Esophagus squamous epithelium (tissue), 5 donors: Measurements from ENCODE around the gene TGFBR3L. TPM values are rescaled to one million over a fixed set of nuclear protein-coding genes. Genes with fewer than 3 reads are reported as not detected.

ENCODE experiments used
- DNase-seq: peaks from one replicate; lab custom pipeline; 2025; lab: John Stamatoyannopoulos, UW
- H3K27ac ChIP-seq, 4 donors: fragments of 200-600 bp; sonication (generic); one replicate each; pipeline ENCODE4 v1.5.1; 2016 to 2019; ENCODE audit warnings: mild to moderate bottlenecking in 1 of 4
- H3K27me3 ChIP-seq, 4 donors: fragments of 200-600 bp; sonication (generic); 1 replicate in 3 of 4; 2 replicates in 1 of 4; pipeline versions ENCODE4 v1.5.1 to v1.6.0; 2017 to 2021; ENCODE audit warnings: antibody characterized with exemption in 1 of 4
- H3K36me3 ChIP-seq, 3 donors: fragments of 200-600 bp; sonication (generic); one replicate each; pipeline ENCODE4 v1.5.1; 2016 to 2019
- H3K4me1 ChIP-seq, 3 donors: fragments of 200-600 bp; sonication (generic); one replicate each; pipeline ENCODE4 v1.5.1; 2017 to 2019
- H3K4me3 ChIP-seq, 4 donors: fragments of 200-600 bp; sonication (generic); 1 replicate in 3 of 4; 2 replicates in 1 of 4; pipeline ENCODE4 v1.5.1; 2016 to 2019; ENCODE audit warnings: mild to moderate bottlenecking in 2 of 4, moderate library complexity in 1 of 4
- H3K9me3 ChIP-seq, 3 donors: fragments of 200-600 bp; sonication (generic); one replicate each; pipeline ENCODE4 v1.5.1; 2016 to 2019
- CTCF ChIP-seq, 6 experiments: fragments of 450-650 bp in 4 of 6; fragments of 200-600 bp in 2 of 6; sonication (generic) in 2 of 6; IDR thresholded peaks; one replicate each; pipeline ENCODE4 v1.5.1; 2016 to 2019; ENCODE audit warnings: antibody characterized with exemption in 6 of 6, mild to moderate bottlenecking in 4 of 6, moderate library complexity in 4 of 6
- POLR2A ChIP-seq, 4 donors: fragments of 450-650 bp; IDR thresholded peaks; one replicate each; pipeline ENCODE4 v1.6.1; 2017; ENCODE audit warnings: antibody characterized with exemption in 4 of 4, mild to moderate bottlenecking in 4 of 4, moderate library complexity in 3 of 4
- WGBS, 2 donors: methylation state at CpG; one replicate each; pipeline ENCODE4 v1.1.5; 2018; 5-methylcytosine and 5-hydroxymethylcytosine counted together
- intact Hi-C: fragments of 100-400 bp; cut with DNase I; formaldehyde crosslinking; loops from one replicate; pipeline ENCODE4 v1.15.0; 2022
- total RNA-seq, 4 donors: library from RNA; depleted of rRNA; stranded (reverse); fragments of >200 nt; gene quantifications; one replicate each; pipeline ENCODE4 v1.1.0, GENCODE V29; 2016
- donor health status: DM: yes; HTN: yes; CAD: no.

Gene TGFBR3L
- total RNA-seq, 4 donors from 2014 or later: not detected

DNA sequence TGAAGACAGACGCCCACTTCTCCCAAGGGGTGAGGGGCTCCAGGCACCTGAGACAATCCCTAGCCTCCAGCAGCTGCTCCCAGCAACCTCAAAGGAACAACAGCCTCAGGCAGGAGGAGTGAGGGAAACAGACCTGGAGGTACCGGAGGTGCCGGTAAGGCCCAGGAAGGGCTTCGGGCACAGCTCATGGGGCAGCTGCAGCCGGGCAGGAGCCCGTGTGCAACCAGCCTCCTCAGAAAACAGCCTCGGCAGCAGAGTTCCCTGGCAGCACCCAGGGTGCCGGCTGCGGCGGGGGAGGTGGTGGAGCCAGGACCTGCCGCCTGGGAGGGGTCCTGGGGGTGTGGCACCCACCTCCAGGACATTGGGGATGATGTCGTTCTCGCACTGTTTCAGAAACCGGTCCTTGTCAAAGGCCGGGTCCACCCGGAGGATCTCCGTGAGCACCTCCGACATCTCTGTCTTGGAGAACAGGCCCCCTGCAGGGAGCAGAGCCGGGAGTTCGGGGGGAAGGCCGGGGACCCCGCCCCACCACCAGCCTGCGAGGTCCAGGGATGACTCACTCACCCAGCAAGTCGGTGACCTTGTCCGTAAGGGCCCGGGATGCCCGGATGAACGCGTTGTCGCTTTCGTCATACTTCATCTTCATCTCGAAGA, 17.8 kb downstream of the TGFBR3L start:
- Histone ChIP-seq H3K4me3 (no peak overlapping the region), H3K4me1 (peaks cover 16 to 44% (median 30%) of the 10 kb centered on the region in 3 donors), H3K27ac (peak overlapping the region in 1 of 4 donors; percentile 85), H3K9me3 (no peaks in the 10 kb centered on the region), H3K36me3 (peaks cover 40 to 82% (median 43%) of the 10 kb centered on the region in 3 donors), H3K27me3 (no peaks in the 10 kb centered on the region)
- intact Hi-C loops: no loop called here
- no peak for DNase-seq
- TF ChIP-seq POLR2A (IDR thresholded peaks at IDR 0.05) (no peak), CTCF (IDR thresholded peaks at IDR 0.05) (no peak)
- 88 to 89% methylated on average over 14 to 21 of the region's 32 CpGs for WGBS, 2 donors

GRCh38 chr19:7932930-7933300, 18.3 kb downstream of the TGFBR3L start:
- Histone ChIP-seq H3K4me3 (no peak overlapping the region), H3K9me3 (no peaks in the 10 kb centered on the region), H3K27me3 (no peaks in the 10 kb centered on the region), H3K27ac (no peak overlapping the region), H3K36me3 (peaks cover 45 to 87% (median 48%) of the 10 kb centered on the region in 3 donors), H3K4me1 (peaks cover 11 to 39% (median 25%) of the 10 kb centered on the region in 3 donors)
- TF ChIP-seq POLR2A (IDR thresholded peaks at IDR 0.05) (no peak), CTCF (IDR thresholded peaks at IDR 0.05) (no peak)
- DNase-seq: no peak
- 90 to 100% methylated on average over 2 of the region's 10 CpGs for WGBS, 2 donors
- intact Hi-C loops: no loop called here

- Histone ChIP-seq H3K4me1 (peaks cover 8 to 34% (median 20%) of the 10 kb centered on the region in 3 donors), H3K9me3 (no peaks in the 10 kb centered on the region), H3K27ac (peak overlapping the region in 1 of 4 donors; percentile 12), H3K4me3 (no peak overlapping the region), H3K27me3 (no peaks in the 10 kb centered on the region), H3K36me3 (peaks cover 46 to 92% (median 50%) of the 10 kb centered on the region in 3 donors)
- DNase-seq: no peak
- 92 to 100% methylated on average over 4 to 8 of the region's 14 CpGs for WGBS, 2 donors
- peak in 1 of 6 experiments; percentile 33 for TF ChIP-seq CTCF (IDR thresholded peaks at IDR 0.05)
- no peak for TF ChIP-seq POLR2A (IDR thresholded peaks at IDR 0.05)
- intact Hi-C loops: no loop called here
Measured at GRCh38 chr19:7933411-7933810, 18.8 kb downstream of the TGFBR3L start.

DNA sequence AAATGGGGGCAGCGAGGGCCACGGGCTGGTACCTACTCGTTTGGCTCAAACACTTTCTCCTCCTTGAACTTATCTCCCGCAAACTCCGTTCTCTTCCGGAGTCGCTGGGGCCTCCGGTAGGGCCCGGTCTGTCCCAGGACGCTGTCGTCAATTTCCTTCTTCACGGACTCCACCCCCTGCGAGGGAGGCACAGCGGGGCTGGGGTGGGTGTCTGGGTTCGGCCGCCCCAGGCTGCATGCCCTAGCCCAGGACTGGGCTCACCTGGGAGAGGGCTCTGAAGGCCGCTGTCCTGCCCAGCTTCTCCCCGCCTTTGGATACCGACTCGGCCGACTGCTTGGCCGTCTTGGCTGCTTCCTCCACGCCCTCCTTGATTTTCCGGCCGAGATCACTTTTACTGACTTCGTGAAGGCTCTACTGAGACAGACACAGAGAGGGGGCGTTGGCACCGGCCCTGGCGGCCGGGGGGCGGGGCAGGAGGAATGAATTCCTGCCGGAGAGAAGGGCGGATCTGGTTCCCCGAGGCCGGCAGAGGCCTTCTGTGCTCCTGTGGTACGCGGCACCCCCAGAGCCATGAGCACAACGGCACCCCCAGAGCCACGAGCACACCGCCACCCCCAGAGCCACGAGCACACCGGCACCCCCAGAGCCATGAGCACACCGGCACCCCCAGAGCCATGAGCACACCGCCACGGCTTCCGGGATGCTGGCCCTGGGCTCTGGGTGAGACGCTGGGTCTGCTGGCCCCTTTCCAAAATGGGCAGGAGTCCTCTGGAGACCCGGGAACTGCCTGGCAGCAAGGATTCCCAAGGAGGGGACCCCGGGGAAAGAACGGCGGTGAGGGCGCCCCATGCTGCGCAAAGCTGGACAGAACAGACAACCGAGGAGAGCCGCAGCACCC, 19.4 kb downstream of the TGFBR3L start:
- WGBS, 2 donors: 93 to 94% methylated on average over 13 to 21 of the region's 55 CpGs
- H3K27ac ChIP-seq: no peak overlapping the region
- intact Hi-C loops: no loop called here
- TF ChIP-seq CTCF (IDR thresholded peaks at IDR 0.05): no peak
- TF ChIP-seq POLR2A (IDR thresholded peaks at IDR 0.05): no peak
- peaks cover 46 to 99% (median 50%) of the 10 kb centered on the region in 3 donors for H3K36me3 ChIP-seq
- peaks cover 7 to 28% (median 14%) of the 10 kb centered on the region in 3 donors for H3K4me1 ChIP-seq
- no peaks in the 10 kb centered on the region for H3K27me3 ChIP-seq
- DNase-seq: no peak
- no peaks in the 10 kb centered on the region for H3K9me3 ChIP-seq
- no peak overlapping the region for H3K4me3 ChIP-seq

- DNase-seq: no peak
- intact Hi-C loops: no loop called here
- peaks cover 0 to 22% (median 7%) of the 10 kb centered on the region in 3 donors for H3K4me1 ChIP-seq
- H3K27me3 ChIP-seq: no peaks in the 10 kb centered on the region
- H3K9me3 ChIP-seq: no peaks in the 10 kb centered on the region
- H3K36me3 ChIP-seq: peaks cover 46 to 100% (median 50%) of the 10 kb centered on the region in 3 donors
- WGBS, 2 donors: 89 to 92% methylated on average over 18 to 20 of the region's 21 CpGs
- TF ChIP-seq CTCF (IDR thresholded peaks at IDR 0.05) (no peak), POLR2A (IDR thresholded peaks at IDR 0.05) (no peak)
- H3K4me3 ChIP-seq: no peak overlapping the region
- H3K27ac ChIP-seq: no peak overlapping the region
Measured at GRCh38 chr19:7934766-7935165, 20.1 kb downstream of the TGFBR3L start.
